ENCODE results near the gene FOCAD. TPM values are rescaled to one million over a fixed set of nuclear protein-coding genes. Genes with fewer than 3 reads are reported as not detected.

Gene FOCAD
- total RNA-seq, 1 donor from 2014 or later = 48.2 TPM

DNA sequence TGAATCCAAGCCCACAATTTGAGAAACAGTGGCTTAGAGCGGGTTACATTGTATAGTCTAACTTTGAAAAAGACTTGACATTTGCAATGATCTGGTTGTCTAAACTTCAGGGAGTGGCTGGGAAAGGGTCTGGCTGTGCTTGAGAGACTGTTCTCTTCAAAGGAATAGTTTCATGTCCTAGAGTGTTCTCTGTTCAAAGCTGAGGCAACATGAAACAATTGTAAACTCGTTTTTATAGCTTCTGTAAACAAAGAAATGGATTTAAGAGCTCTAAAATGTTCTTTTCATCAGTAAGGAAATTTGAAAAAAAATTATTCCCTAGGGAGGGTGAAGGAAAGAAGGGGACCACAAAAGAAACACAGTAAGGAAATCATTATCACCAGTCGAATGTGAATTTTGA is 41.6 kb downstream of the FOCAD start:
- TF ChIP-seq EZH2 (IDR thresholded peaks at IDR 0.05; ENCODE audit: insufficient read depth, low read length) = no peak
- TF ChIP-seq, protein P1, sequence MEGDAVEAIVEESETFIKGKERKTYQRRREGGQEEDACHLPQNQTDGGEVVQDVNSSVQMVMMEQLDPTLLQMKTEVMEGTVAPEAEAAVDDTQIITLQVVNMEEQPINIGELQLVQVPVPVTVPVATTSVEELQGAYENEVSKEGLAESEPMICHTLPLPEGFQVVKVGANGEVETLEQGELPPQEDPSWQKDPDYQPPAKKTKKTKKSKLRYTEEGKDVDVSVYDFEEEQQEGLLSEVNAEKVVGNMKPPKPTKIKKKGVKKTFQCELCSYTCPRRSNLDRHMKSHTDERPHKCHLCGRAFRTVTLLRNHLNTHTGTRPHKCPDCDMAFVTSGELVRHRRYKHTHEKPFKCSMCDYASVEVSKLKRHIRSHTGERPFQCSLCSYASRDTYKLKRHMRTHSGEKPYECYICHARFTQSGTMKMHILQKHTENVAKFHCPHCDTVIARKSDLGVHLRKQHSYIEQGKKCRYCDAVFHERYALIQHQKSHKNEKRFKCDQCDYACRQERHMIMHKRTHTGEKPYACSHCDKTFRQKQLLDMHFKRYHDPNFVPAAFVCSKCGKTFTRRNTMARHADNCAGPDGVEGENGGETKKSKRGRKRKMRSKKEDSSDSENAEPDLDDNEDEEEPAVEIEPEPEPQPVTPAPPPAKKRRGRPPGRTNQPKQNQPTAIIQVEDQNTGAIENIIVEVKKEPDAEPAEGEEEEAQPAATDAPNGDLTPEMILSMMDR (IDR thresholded peaks at IDR 0.05; ENCODE audit: insufficient read depth, low read depth, low read length) = no peak
- H3K4me3 ChIP-seq (ENCODE audit: insufficient read depth, low read depth, low read length) = no peak overlapping the region
- Mint-ChIP-seq H3K27ac (ENCODE audit: unreplicated experiment) (no peak overlapping the region), H3K9me3 (ENCODE audit: unreplicated experiment) (no peaks in the 10 kb centered on the region), H3K4me3 (ENCODE audit: unreplicated experiment) (no peak overlapping the region), H3K27me3 (ENCODE audit: low read depth, unreplicated experiment) (no peaks in the 10 kb centered on the region), H3K4me1 (ENCODE audit: low read depth, unreplicated experiment) (peaks cover 22% of the 10 kb centered on the region), H3K36me3 (ENCODE audit: low read depth, unreplicated experiment) (peaks cover 21% of the 10 kb centered on the region)
- H3K27ac ChIP-seq (ENCODE audit: low read depth, low read length) = no peak overlapping the region
- H3K9me3 ChIP-seq (ENCODE audit: insufficient read depth, low read depth, low read length) = no peaks in the 10 kb centered on the region
- no peak for DNase-seq (ENCODE audit: low read depth)
- H3K36me3 ChIP-seq (ENCODE audit: insufficient read depth, low read length) = peaks cover under 1% of the 10 kb centered on the region
- no peaks in the 10 kb centered on the region for H3K79me2 ChIP-seq (ENCODE audit: insufficient read depth, low read length)
- H3K27me3 ChIP-seq (ENCODE audit: insufficient read depth, low read length) = no peaks in the 10 kb centered on the region
- H3K9ac ChIP-seq (ENCODE audit: low read length) = no peak overlapping the region
- H3K4me1 ChIP-seq (ENCODE audit: insufficient read depth, low read length) = no peaks in the 10 kb centered on the region
- H3K4me2 ChIP-seq (ENCODE audit: low read length) = no peak overlapping the region
- no peak overlapping the region for H2AFZ ChIP-seq (ENCODE audit: low read depth, low read length)
- no peak for FAIRE-seq
- no peaks in the 10 kb centered on the region for H4K20me1 ChIP-seq (ENCODE audit: insufficient read depth, low read length)

DNA sequence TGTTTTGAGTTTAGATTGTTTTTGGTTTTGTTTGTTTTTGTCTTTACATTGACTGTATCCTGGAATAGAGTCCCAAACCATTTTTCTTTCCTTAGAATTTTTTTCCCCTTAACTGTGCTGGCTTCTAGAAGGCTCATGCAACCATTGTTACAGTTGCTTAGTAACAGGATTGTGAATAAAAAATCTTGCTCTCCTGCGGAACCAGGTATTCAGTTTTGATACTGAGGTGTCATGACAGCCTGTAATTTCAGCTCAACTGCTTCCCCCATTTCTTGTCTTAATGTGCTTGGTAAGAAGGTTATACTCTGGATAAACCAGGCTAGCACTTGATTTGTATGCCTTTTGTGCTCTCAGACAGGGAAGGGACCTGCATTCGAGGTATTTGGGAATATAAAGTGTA is 42.1 kb downstream of the FOCAD start:
- no peak overlapping the region for H3K27ac Mint-ChIP-seq (ENCODE audit: unreplicated experiment)
- TF ChIP-seq, protein P1 (IDR thresholded peaks at IDR 0.05; ENCODE audit: insufficient read depth, low read depth, low read length) = no peak
- no peak for TF ChIP-seq EZH2 (IDR thresholded peaks at IDR 0.05; ENCODE audit: insufficient read depth, low read length)
- no peak overlapping the region for H2AFZ ChIP-seq (ENCODE audit: low read depth, low read length)
- FAIRE-seq (no peak), DNase-seq (ENCODE audit: low read depth) (no peak)
- no peaks in the 10 kb centered on the region for H3K27me3 ChIP-seq (ENCODE audit: insufficient read depth, low read length)
- H3K36me3 Mint-ChIP-seq (ENCODE audit: low read depth, unreplicated experiment) = peaks cover 20% of the 10 kb centered on the region
- H3K9me3 ChIP-seq (ENCODE audit: insufficient read depth, low read depth, low read length) = no peaks in the 10 kb centered on the region
- no peak overlapping the region for H3K4me3 ChIP-seq (ENCODE audit: insufficient read depth, low read depth, low read length)
- no peaks in the 10 kb centered on the region for H3K4me1 ChIP-seq (ENCODE audit: insufficient read depth, low read length)
- H3K9me3 Mint-ChIP-seq (ENCODE audit: unreplicated experiment) = no peaks in the 10 kb centered on the region
- no peaks in the 10 kb centered on the region for H3K79me2 ChIP-seq (ENCODE audit: insufficient read depth, low read length)
- no peaks in the 10 kb centered on the region for H3K36me3 ChIP-seq (ENCODE audit: insufficient read depth, low read length)
- H3K9ac ChIP-seq (ENCODE audit: low read length) = no peak overlapping the region
- H3K4me2 ChIP-seq (ENCODE audit: low read length) = no peak overlapping the region
- no peak overlapping the region for H3K4me3 Mint-ChIP-seq (ENCODE audit: unreplicated experiment)
- no peak overlapping the region for H3K27ac ChIP-seq (ENCODE audit: low read depth, low read length)
- H4K20me1 ChIP-seq (ENCODE audit: insufficient read depth, low read length) = no peaks in the 10 kb centered on the region
- H3K4me1 Mint-ChIP-seq (ENCODE audit: low read depth, unreplicated experiment) = peaks cover 22% of the 10 kb centered on the region
- H3K27me3 Mint-ChIP-seq (ENCODE audit: low read depth, unreplicated experiment) = no peaks in the 10 kb centered on the region

DNA sequence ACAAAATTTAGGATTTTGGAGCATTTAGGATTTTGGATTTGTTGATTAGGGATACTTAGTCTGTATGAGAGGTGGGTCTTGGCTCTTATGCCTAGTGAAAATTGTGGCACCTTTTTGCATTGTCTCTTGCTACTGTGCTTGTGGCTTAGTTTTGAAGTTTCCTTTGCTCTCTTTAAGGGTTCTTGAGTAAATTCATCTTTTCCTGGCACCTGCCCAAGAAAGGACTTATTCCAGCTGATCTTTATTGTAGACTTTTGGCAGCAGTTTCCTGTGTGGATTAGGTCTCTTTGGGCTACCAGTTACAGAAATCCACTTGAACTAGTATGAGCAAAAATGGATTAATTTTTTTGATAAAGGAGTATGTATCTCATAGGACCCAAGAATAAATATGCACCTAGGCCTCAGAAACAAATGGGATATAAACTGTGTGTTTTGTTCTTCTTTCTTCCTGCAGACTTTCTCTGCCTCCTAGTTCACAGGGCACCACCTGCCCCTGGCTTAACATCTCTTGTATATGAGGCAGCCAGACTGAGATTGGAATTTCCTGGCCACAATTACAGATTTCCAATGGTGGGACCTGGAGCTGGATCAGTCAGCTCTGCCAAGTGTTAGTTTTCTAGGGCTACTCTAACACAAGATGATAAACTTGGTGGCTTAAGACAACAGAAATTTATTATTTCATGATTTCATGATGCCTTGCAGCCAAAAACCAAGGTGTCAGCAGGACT is 44.6 kb downstream of the FOCAD start:
- Mint-ChIP-seq H3K4me1 (ENCODE audit: low read depth, unreplicated experiment) (peaks cover 28% of the 10 kb centered on the region), H3K27ac (ENCODE audit: unreplicated experiment) (no peak overlapping the region), H3K36me3 (ENCODE audit: low read depth, unreplicated experiment) (peaks cover 13% of the 10 kb centered on the region), H3K9me3 (ENCODE audit: unreplicated experiment) (no peaks in the 10 kb centered on the region), H3K4me3 (ENCODE audit: unreplicated experiment) (no peak overlapping the region), H3K27me3 (ENCODE audit: low read depth, unreplicated experiment) (no peaks in the 10 kb centered on the region)
- H3K79me2 ChIP-seq (ENCODE audit: insufficient read depth, low read length) = no peaks in the 10 kb centered on the region
- H3K36me3 ChIP-seq (ENCODE audit: insufficient read depth, low read length) = no peaks in the 10 kb centered on the region
- no peak overlapping the region for H3K27ac ChIP-seq (ENCODE audit: low read depth, low read length)
- peaks cover 8% of the 10 kb centered on the region for H3K4me1 ChIP-seq (ENCODE audit: insufficient read depth, low read length)
- H3K27me3 ChIP-seq (ENCODE audit: insufficient read depth, low read length) = no peaks in the 10 kb centered on the region
- no peaks in the 10 kb centered on the region for H3K9me3 ChIP-seq (ENCODE audit: insufficient read depth, low read depth, low read length)
- TF ChIP-seq EZH2 (IDR thresholded peaks at IDR 0.05; ENCODE audit: insufficient read depth, low read length) = no peak
- TF ChIP-seq, protein P1 (IDR thresholded peaks at IDR 0.05; ENCODE audit: insufficient read depth, low read depth, low read length) = no peak
- no peak overlapping the region for H3K9ac ChIP-seq (ENCODE audit: low read length)
- no peak overlapping the region for H2AFZ ChIP-seq (ENCODE audit: low read depth, low read length)
- no peak overlapping the region for H3K4me3 ChIP-seq (ENCODE audit: insufficient read depth, low read depth, low read length)
- no peak overlapping the region for H3K4me2 ChIP-seq (ENCODE audit: low read length)
- H4K20me1 ChIP-seq (ENCODE audit: insufficient read depth, low read length) = peaks cover 6% of the 10 kb centered on the region
- FAIRE-seq (no peak), DNase-seq (ENCODE audit: low read depth) (peak; percentile 44)
